Stimulated activated naive CD8-positive, alpha-beta T cell treated with anti-CD3 and anti-CD28 coated beads, Interleukin-15, Interleukin-2, amounts not matched to agents 100 ng/mL and 50 ng/mL, for 24 hours (primary cell): ENCODE data around the gene TMEM161A.

Experiments used
- H3K27ac Mint-ChIP-seq: one replicate; pipeline ENCODE4 v1.8.0; 2021; ENCODE audit warnings: mild to moderate bottlenecking, mixed read lengths
- H3K27me3 Mint-ChIP-seq: one replicate; pipeline ENCODE4 v1.8.0; 2021; ENCODE audit warnings: mixed read lengths
- H3K36me3 Mint-ChIP-seq: one replicate; pipeline ENCODE4 v1.8.0; 2021; ENCODE audit warnings: low read depth, mixed read lengths
- H3K4me1 Mint-ChIP-seq: one replicate; pipeline ENCODE4 v1.8.0; 2021; ENCODE audit warnings: low read depth, mixed read lengths
- H3K4me3 Mint-ChIP-seq: one replicate; pipeline ENCODE4 v1.8.0; 2021; ENCODE audit warnings: mild to moderate bottlenecking, mixed read lengths
- H3K9me3 Mint-ChIP-seq: one replicate; pipeline ENCODE4 v1.8.0; 2021; ENCODE audit warnings: mixed read lengths

Gene TMEM161A

GRCh38 chr19:19098703-19099632 lies 39.3 kb downstream of the TMEM161A start:
- Mint-ChIP-seq H3K4me1 (no peaks in the 10 kb centered on the region), H3K4me3 (no peak overlapping the region), H3K9me3 (no peaks in the 10 kb centered on the region), H3K27ac (no peak overlapping the region), H3K27me3 (no peaks in the 10 kb centered on the region), H3K36me3 (peaks cover 4% of the 10 kb centered on the region)

DNA sequence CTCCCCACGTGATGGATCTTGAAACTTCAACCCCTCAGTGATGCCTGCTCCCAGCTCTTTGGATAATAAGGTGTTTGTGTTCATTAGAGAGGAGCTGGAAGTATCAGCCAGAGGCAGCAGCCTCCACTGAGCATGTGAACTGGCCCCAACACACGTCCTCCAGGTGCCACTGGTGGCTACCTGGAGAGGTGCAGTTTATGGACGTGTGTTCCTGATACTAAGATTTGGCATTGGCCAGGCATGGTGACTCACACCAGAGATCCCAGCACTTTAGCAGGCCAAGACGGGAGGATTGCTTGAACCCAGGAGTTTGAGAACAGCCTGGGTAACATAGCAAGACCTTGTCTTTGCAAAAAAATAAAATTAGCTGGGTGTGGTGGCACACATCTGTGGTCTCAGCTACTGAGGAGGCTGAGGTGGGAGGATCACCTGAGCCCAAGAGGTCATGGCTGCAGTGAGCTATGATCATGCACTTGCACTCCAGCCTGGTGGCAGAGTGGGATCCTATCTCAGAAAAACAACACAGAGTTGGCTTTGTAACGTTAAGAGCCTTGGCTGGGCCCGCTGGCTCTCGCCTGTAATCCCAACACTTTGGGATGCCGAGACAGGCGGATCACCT lies 40.1 kb downstream of the TMEM161A start:
- Mint-ChIP-seq H3K4me3 (no peak overlapping the region), H3K9me3 (no peaks in the 10 kb centered on the region), H3K36me3 (peaks cover 4% of the 10 kb centered on the region), H3K27ac (no peak overlapping the region), H3K27me3 (no peaks in the 10 kb centered on the region), H3K4me1 (no peaks in the 10 kb centered on the region)

- Mint-ChIP-seq H3K4me1 (no peaks in the 10 kb centered on the region), H3K36me3 (peaks cover 4% of the 10 kb centered on the region), H3K27ac (no peak overlapping the region), H3K27me3 (no peaks in the 10 kb centered on the region), H3K4me3 (no peak overlapping the region), H3K9me3 (no peaks in the 10 kb centered on the region)
These were observed 41.3 kb downstream of the TMEM161A start for GRCh38 chr19:19096641-19097627.

- Mint-ChIP-seq H3K9me3 (no peaks in the 10 kb centered on the region), H3K4me1 (no peaks in the 10 kb centered on the region), H3K4me3 (no peak overlapping the region), H3K27me3 (no peaks in the 10 kb centered on the region), H3K36me3 (peaks cover 4% of the 10 kb centered on the region), H3K27ac (no peak overlapping the region)
These were observed 42.6 kb downstream of the TMEM161A start for GRCh38 chr19:19095691-19096090.

DNA sequence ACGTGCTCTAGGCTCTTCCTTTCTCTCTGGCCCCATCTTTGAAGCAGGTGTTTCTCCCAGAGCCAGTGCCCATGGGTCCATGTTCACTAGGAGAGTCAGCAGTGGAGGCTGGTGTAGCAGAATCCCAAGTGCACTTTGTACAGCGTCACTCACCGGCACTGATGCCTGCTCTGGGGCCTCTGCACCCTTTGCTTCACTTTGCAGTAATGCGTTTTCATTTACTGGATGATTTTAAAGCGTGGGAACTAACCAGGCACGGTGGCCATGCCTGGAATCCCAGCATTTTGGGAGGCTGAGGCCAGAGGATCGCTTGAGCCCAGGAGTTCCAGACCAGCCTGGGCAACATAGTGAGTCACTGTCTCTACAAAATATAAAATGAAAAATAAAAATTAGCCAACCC lies 43.8 kb downstream of the TMEM161A start:
- Mint-ChIP-seq H3K4me1 (no peaks in the 10 kb centered on the region), H3K27me3 (no peaks in the 10 kb centered on the region), H3K36me3 (peaks cover 4% of the 10 kb centered on the region), H3K27ac (no peak overlapping the region), H3K4me3 (no peak overlapping the region), H3K9me3 (no peaks in the 10 kb centered on the region)

DNA sequence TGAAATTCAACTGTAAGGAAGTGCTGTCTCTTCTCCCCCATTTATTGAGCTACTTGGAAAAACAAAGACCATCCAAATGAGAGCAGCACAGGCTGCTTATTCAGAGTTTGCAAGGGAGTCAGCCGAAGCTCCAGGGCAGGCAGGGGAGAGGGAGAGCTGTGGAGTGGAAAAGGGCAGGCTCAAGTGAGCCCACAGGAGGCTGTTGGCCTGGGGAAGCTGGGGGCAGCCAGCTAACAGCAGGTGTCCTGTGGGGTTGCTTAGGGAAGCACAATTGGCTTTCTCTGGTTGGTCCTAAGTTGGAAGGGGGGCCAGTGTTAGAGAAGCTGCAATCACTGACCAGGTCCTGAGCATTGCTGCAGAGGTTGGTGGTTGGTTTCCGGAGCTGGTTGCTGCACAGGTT lies 50.6 kb downstream of the TMEM161A start:
- Mint-ChIP-seq H3K9me3 (no peaks in the 10 kb centered on the region), H3K36me3 (no peaks in the 10 kb centered on the region), H3K27ac (no peak overlapping the region), H3K4me3 (no peak overlapping the region), H3K27me3 (no peaks in the 10 kb centered on the region), H3K4me1 (no peaks in the 10 kb centered on the region)

- H3K9me3 Mint-ChIP-seq, result no peaks in the 10 kb centered on the region
- H3K27me3 Mint-ChIP-seq, result no peaks in the 10 kb centered on the region
- H3K4me1 Mint-ChIP-seq, result no peaks in the 10 kb centered on the region
- no peak overlapping the region for H3K4me3 Mint-ChIP-seq
- H3K36me3 Mint-ChIP-seq, result no peaks in the 10 kb centered on the region
- no peak overlapping the region for H3K27ac Mint-ChIP-seq
These were observed 54.7 kb downstream of the TMEM161A start for GRCh38 chr19:19083413-19084178.

GRCh38 chr19:19081642-19082151 lies 56.6 kb downstream of the TMEM161A start:
- Mint-ChIP-seq H3K27ac (no peak overlapping the region), H3K27me3 (no peaks in the 10 kb centered on the region), H3K4me1 (peaks cover 3% of the 10 kb centered on the region), H3K36me3 (peaks cover 3% of the 10 kb centered on the region), H3K4me3 (no peak overlapping the region), H3K9me3 (no peaks in the 10 kb centered on the region)

GRCh38 chr19:19079571-19079970 lies 58.7 kb downstream of the TMEM161A start:
- Mint-ChIP-seq H3K4me3 (no peak overlapping the region), H3K27ac (no peak overlapping the region), H3K36me3 (peaks cover 3% of the 10 kb centered on the region)

GRCh38 chr19:19078801-19079200 lies 59.5 kb downstream of the TMEM161A start:
- Mint-ChIP-seq H3K4me3 (no peak overlapping the region), H3K9me3 (no peaks in the 10 kb centered on the region), H3K36me3 (peaks cover 3% of the 10 kb centered on the region), H3K27me3 (no peaks in the 10 kb centered on the region), H3K4me1 (peaks cover 3% of the 10 kb centered on the region), H3K27ac (no peak overlapping the region)

More at GRCh38 chr19:19079571-19079970, 58.7 kb downstream of the TMEM161A start:
- no peaks in the 10 kb centered on the region for H3K9me3 Mint-ChIP-seq
- peaks cover 3% of the 10 kb centered on the region for H3K4me1 Mint-ChIP-seq
- H3K27me3 Mint-ChIP-seq, result no peaks in the 10 kb centered on the region

DNA sequence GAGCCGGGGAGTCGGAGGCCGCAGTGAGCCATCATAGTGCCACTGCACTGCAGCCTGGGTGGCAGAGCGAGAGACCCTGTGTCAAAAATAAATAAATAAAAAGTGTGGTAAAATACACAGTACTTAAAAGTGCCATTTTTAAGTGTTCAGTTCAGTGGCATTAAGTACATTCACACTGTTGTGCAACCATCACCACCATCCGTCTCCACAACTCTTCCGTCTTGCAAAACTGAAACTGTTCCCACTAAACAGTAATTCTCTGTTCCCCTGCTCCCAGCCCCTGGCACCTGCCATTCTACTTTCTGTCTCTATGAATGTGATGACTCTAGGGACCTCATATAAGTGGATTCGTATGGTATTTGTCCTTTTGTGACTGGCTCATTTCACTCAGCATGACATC lies 61.2 kb downstream of the TMEM161A start:
- H3K27ac Mint-ChIP-seq, result no peak overlapping the region
- H3K27me3 Mint-ChIP-seq, result no peaks in the 10 kb centered on the region
- no peaks in the 10 kb centered on the region for H3K9me3 Mint-ChIP-seq
- peaks cover 3% of the 10 kb centered on the region for H3K36me3 Mint-ChIP-seq
- H3K4me3 Mint-ChIP-seq, result no peak overlapping the region
- H3K4me1 Mint-ChIP-seq, result peaks cover 3% of the 10 kb centered on the region

DNA sequence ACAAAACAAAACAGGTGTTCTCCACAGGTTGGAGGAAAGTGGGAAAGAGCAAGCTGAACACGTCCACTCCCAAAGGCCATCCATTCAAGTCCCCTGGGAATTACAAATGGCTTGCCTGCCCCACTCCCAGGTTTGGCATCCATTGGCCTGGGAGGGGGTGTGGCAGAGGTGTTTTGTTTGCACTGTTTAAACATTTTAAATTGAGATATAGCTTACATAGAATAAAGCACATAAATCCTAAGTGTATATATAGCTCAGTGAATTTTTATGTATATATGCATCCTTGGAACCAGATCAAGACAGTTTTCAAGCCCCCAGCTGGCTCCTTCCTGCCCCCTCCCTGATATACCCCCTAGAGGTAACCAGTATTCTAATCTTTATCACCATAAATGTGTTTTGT lies 61.8 kb downstream of the TMEM161A start:
- peaks cover 3% of the 10 kb centered on the region for H3K4me1 Mint-ChIP-seq
- no peaks in the 10 kb centered on the region for H3K9me3 Mint-ChIP-seq
- no peak overlapping the region for H3K4me3 Mint-ChIP-seq
- peaks cover 3% of the 10 kb centered on the region for H3K36me3 Mint-ChIP-seq
- H3K27ac Mint-ChIP-seq, result no peak overlapping the region
- H3K27me3 Mint-ChIP-seq, result no peaks in the 10 kb centered on the region

- no peak overlapping the region for H3K4me3 Mint-ChIP-seq
These were observed 63.2 kb downstream of the TMEM161A start for GRCh38 chr19:19075126-19075525.

More at GRCh38 chr19:19075126-19075525, 63.2 kb downstream of the TMEM161A start:
- Mint-ChIP-seq H3K9me3 (no peaks in the 10 kb centered on the region), H3K4me1 (peaks cover 3% of the 10 kb centered on the region), H3K27me3 (no peaks in the 10 kb centered on the region), H3K27ac (no peak overlapping the region), H3K36me3 (peaks cover 3% of the 10 kb centered on the region)
